Mesendoderm (in vitro differentiated cells): ENCODE data around the gene SCYGR5. TPM values are rescaled to one million over a fixed set of nuclear protein-coding genes. Genes with fewer than 3 reads are reported as not detected.
"Not testable (repeated sequence)": the region's sequence is repeated elsewhere in the genome, so short reads cannot be mapped to it uniquely, and the experiment has no call there.

Experiments
- DNase-seq: peaks from one replicate; pipeline ENCODE4 v3.0.0; 2013
- H2AK5ac ChIP-seq: 2 replicates; pipeline ENCODE4 v1.6.1; 2013; ENCODE audit warnings: low read length, inconsistent platforms
- H2BK120ac ChIP-seq: 2 replicates; pipeline ENCODE4 v1.6.1; 2013; ENCODE audit warnings: low read depth, mild to moderate bottlenecking, low read length, moderate library complexity, mixed read lengths
- H2BK15ac ChIP-seq: replicated peaks from 2 replicates; pipeline ENCODE4 v1.6.1; 2013; ENCODE audit warnings: low read depth, mild to moderate bottlenecking, moderate library complexity
- H2BK5ac ChIP-seq: 2 replicates; pipeline ENCODE4 v1.6.1; 2013; ENCODE audit warnings: low read length, inconsistent platforms
- H3K18ac ChIP-seq: 2 replicates; pipeline ENCODE4 v1.6.1; 2013; ENCODE audit warnings: mild to moderate bottlenecking, low read length, mixed read lengths
- H3K23ac ChIP-seq: one replicate; pipeline ENCODE4 v1.6.1; 2013; ENCODE audit warnings: low read length
- H3K27ac ChIP-seq: 2 replicates; pipeline ENCODE4 v1.5.1; 2013; ENCODE audit warnings: low read depth, mild to moderate bottlenecking, inconsistent platforms, low read length, moderate library complexity
- H3K27me3 ChIP-seq: 2 replicates; pipeline ENCODE4 v1.6.1; 2013; ENCODE audit warnings: low read length, control low read depth, mild to moderate bottlenecking, inconsistent platforms; ENCODE audit not compliant: insufficient read depth, poor library complexity
- H3K36me3 ChIP-seq: 2 replicates; pipeline ENCODE4 v1.6.1; 2013; ENCODE audit warnings: low read length, inconsistent platforms; ENCODE audit not compliant: control insufficient read depth, insufficient read depth
- H3K4ac ChIP-seq: one replicate; pipeline ENCODE4 v1.6.1; 2013; ENCODE audit warnings: low read depth, mild to moderate bottlenecking, low read length, moderate library complexity
- H3K4me1 ChIP-seq: 2 replicates; pipeline ENCODE4 v1.6.1; 2013; ENCODE audit warnings: low read depth, low read length, inconsistent platforms; ENCODE audit not compliant: control insufficient read depth
- H3K4me2 ChIP-seq: 2 replicates; pipeline ENCODE4 v1.6.1; 2013; ENCODE audit warnings: low read length
- H3K4me3 ChIP-seq: 2 replicates; pipeline ENCODE4 v1.5.1; 2013; ENCODE audit warnings: mild to moderate bottlenecking, low read length
- H3K56ac ChIP-seq: one replicate; pipeline ENCODE4 v1.6.1; 2013; ENCODE audit warnings: low read length
- H3K79me1 ChIP-seq: 2 replicates; pipeline ENCODE4 v1.6.1; 2013; ENCODE audit warnings: low read length, inconsistent platforms
- H3K79me2 ChIP-seq: 2 replicates; pipeline ENCODE4 v1.6.1; 2013; ENCODE audit warnings: mild to moderate bottlenecking, low read length; ENCODE audit not compliant: control insufficient read depth, insufficient read depth
- H3K9ac ChIP-seq: 2 replicates; pipeline ENCODE4 v1.6.1; 2013; ENCODE audit warnings: low read length, inconsistent platforms
- H4K5ac ChIP-seq: one replicate; pipeline ENCODE4 v1.6.1; 2013; ENCODE audit warnings: low read length
- H4K8ac ChIP-seq: one replicate; pipeline ENCODE4 v1.6.1; 2013; ENCODE audit warnings: low read depth, mild to moderate bottlenecking, control low read depth, low read length, moderate library complexity
- WGBS: extraction: QIAGEN DNeasy Blood & Tissue Kit; methylation state at CpG from one replicate; pipeline ENCODE4 v1.1.7; 2013; ENCODE audit warnings: low lambda C conversion rate, missing lambda C conversion rate; ENCODE audit not compliant: insufficient coverage; ENCODE audit errors: extremely low coverage; 5-methylcytosine and 5-hydroxymethylcytosine counted together
- polyA plus RNA-seq, 2 experiments: library from polyadenylated mRNA; stranded (reverse); fragments of 200-250 nt; gene quantifications; one replicate each; pipeline ENCODE4 v1.2.3, GENCODE V29; 2013

SCYGR5 gene, protein sequence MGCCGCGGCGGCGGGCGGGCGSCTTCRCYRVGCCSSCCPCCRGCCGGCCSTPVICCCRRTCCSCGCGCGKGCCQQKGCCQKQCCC
- not detected for polyA plus RNA-seq (2013, experiment 1 of 2)
- polyA plus RNA-seq (2013, experiment 2 of 2), result not detected

GRCh38 chr2:227666631-227667170, at the start of gene SCYGR5:
Gene SCYGR5, plus strand, starts transcription at chr2:227666804. Its CDS starts 0 bp downstream, at chr2:227666804.
- not testable (repeated sequence) for H3K4me1 ChIP-seq, H3K4me2 ChIP-seq, H3K9ac ChIP-seq, H2BK15ac ChIP-seq, H3K4me3 ChIP-seq, H3K27ac ChIP-seq, H3K18ac ChIP-seq, H2BK120ac ChIP-seq, H2BK5ac ChIP-seq, H4K8ac ChIP-seq, H3K23ac ChIP-seq, H3K79me2 ChIP-seq, H3K27me3 ChIP-seq, H3K79me1 ChIP-seq, H3K4ac ChIP-seq, DNase-seq, H3K36me3 ChIP-seq, H2AK5ac ChIP-seq, H4K5ac ChIP-seq, H3K56ac ChIP-seq
- no CpG with 5 or more reads among the region's 13 CpGs for WGBS

DNA sequence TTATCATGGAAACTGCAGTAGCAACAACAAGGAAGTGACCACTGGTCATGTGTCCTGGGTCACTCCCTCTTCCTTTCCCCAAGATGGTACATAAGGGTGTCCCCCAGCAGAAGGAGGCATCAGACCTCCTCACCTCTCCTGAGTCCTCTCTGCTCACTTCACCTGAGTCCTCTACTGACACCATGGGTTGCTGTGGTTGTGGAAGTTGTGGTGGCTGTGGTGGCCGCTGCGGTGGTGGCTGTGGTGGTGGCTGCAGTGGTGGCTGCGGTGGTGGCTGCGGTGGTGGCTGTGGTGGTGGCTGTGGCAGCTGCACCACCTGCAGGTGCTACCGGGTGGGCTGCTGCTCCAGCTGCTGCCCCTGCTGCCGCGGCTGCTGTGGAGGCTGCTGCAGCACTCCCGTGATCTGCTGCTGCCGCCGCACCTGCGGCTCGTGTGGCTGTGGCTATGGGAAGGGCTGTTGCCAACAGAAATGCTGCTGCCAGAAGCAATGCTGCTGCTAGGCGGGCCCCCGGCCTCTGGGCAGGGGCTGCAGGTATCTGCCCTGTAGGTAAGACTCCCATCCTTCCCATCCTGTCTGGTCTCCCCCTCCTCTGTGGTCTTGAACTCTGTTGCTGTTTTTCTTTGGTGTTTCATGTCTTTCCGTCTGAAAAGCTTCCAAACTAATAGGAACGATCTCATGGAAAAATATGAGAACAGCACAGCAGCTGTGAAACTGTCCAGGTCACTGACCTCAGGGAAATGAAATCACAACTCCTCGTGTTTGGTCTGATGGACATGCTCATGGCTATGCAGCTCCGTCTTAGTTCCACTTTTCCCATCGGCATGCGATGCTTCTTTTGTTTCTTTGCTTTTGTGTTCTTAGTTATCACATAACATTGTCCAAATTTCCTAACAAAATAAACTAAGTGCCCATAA, 49.0 kb upstream of the SCYGR5 start, which contains the start of gene SCYGR4:
Gene SCYGR4 (plus strand): TSS at position 183 of the 915 bp plus-strand sequence. CDS start 0 bp downstream, at position 183.
- Histone ChIP-seq H3K18ac (no peak within 1 kb of the TSS), H3K79me1 (no peaks in the 10 kb centered on the region), H3K4me2 (no peak within 1 kb of the TSS), H2AK5ac (no peak within 1 kb of the TSS), H3K27ac (peak within 1 kb of the TSS; percentile 33), H2BK120ac (no peak within 1 kb of the TSS), H3K4ac (no peak within 1 kb of the TSS), H3K56ac (no peak within 1 kb of the TSS), H2BK15ac (no peak within 1 kb of the TSS), H3K79me2 (no peaks in the 10 kb centered on the region), H3K23ac (no peak within 1 kb of the TSS), H3K4me3 (no peak within 1 kb of the TSS), H3K36me3 (no peaks in the 10 kb centered on the region), H4K8ac (no peak within 1 kb of the TSS), H2BK5ac (no peak within 1 kb of the TSS), H3K27me3 (no peaks in the 10 kb centered on the region), H3K9ac (no peak within 1 kb of the TSS), H3K4me1 (peaks cover 14% of the 10 kb centered on the region), H4K5ac (no peak within 1 kb of the TSS)
- no CpG with 5 or more reads among the region's 20 CpGs for WGBS
- no peak for DNase-seq

GRCh38 chr2:227623226-227623625, 43.4 kb upstream of the SCYGR5 start:
- Histone ChIP-seq H2AK5ac (no peak overlapping the region), H3K4me1 (no peaks in the 10 kb centered on the region), H3K4me2 (no peak overlapping the region), H3K27me3 (no peaks in the 10 kb centered on the region), H3K4ac (no peak overlapping the region), H4K8ac (no peak overlapping the region), H3K79me2 (no peaks in the 10 kb centered on the region), H3K36me3 (no peaks in the 10 kb centered on the region), H3K23ac (no peak overlapping the region), H3K4me3 (no peak overlapping the region), H3K56ac (no peak overlapping the region), H4K5ac (no peak overlapping the region), H3K27ac (no peak overlapping the region), H3K18ac (no peak overlapping the region), H2BK15ac (no peak overlapping the region), H2BK5ac (no peak overlapping the region), H2BK120ac (no peak overlapping the region), H3K9ac (no peak overlapping the region), H3K79me1 (no peaks in the 10 kb centered on the region)
- DNase-seq, result no peak

- no CpG with 5 or more reads among the region's 2 CpGs for WGBS
- Histone ChIP-seq H4K8ac (no peak overlapping the region), H3K4me1 (no peaks in the 10 kb centered on the region), H3K4ac (no peak overlapping the region), H3K23ac (no peak overlapping the region), H2AK5ac (no peak overlapping the region), H2BK120ac (no peak overlapping the region), H3K4me2 (no peak overlapping the region), H3K27ac (no peak overlapping the region), H3K79me2 (no peaks in the 10 kb centered on the region), H3K9ac (no peak overlapping the region), H3K56ac (no peak overlapping the region), H2BK15ac (no peak overlapping the region), H3K27me3 (no peaks in the 10 kb centered on the region), H3K79me1 (no peaks in the 10 kb centered on the region), H3K36me3 (no peaks in the 10 kb centered on the region), H3K4me3 (no peak overlapping the region), H3K18ac (no peak overlapping the region), H4K5ac (no peak overlapping the region), H2BK5ac (no peak overlapping the region)
- no peak for DNase-seq
Observed at GRCh38 chr2:227625420-227625819, 41.2 kb upstream of the SCYGR5 start.

DNA sequence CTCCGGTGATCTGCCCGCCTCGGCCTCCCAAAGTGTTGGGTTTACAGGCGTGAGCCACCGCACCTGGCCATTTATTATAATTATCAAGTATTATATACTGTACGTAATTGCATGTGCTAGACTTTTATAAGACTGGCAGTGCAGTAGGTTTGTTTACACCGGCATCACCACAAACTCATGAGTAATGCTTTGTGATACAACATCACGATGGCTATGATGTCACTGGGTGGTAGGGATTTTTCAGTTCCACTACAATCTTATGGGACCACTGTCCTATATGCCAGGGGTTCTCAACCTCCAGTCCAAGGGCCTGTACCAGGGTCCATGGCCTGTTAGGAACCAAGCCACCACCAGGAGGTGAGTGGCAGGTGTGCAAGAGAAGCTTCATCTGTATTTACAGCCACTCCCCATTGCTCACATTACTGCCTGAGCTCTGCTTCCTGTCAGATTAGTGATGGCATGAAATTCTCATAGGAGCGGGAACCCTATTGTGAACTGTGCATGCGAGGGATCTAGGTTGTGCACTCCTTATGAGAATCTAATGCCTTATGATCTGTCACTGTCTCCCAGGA, 39.9 kb upstream of the SCYGR5 start:
- Histone ChIP-seq H2BK5ac (no peak overlapping the region), H3K4me1 (no peaks in the 10 kb centered on the region), H3K23ac (no peak overlapping the region), H3K4ac (no peak overlapping the region), H2BK15ac (no peak overlapping the region), H3K4me2 (no peak overlapping the region), H3K56ac (no peak overlapping the region), H3K27ac (no peak overlapping the region), H3K36me3 (no peaks in the 10 kb centered on the region), H3K9ac (no peak overlapping the region), H4K8ac (no peak overlapping the region), H2BK120ac (no peak overlapping the region), H2AK5ac (no peak overlapping the region), H3K27me3 (no peaks in the 10 kb centered on the region), H3K18ac (no peak overlapping the region), H3K4me3 (no peak overlapping the region), H4K5ac (no peak overlapping the region), H3K79me2 (no peaks in the 10 kb centered on the region), H3K79me1 (no peaks in the 10 kb centered on the region)
- DNase-seq, result no peak
- no CpG with 5 or more reads among the region's 10 CpGs for WGBS
